OCI-LY1 (cell line): ENCODE data around the gene NAA20.

ENCODE experiments used
- EZH2 ChIP-seq: fragments of 200-600 bp; sonication (generic), shearing (Covaris generic); IDR thresholded peaks from 2 replicates; pipeline ENCODE4 v1.8.0; 2017; ENCODE audit warnings: borderline replicate concordance, mixed run types, mild to moderate bottlenecking, antibody characterized with exemption, low read length, moderate library complexity, mixed read lengths
- TF ChIP-seq, protein P1 (sequence below): fragments of 200-600 bp; sonication (generic), shearing (Covaris generic); IDR thresholded peaks from 2 replicates; pipeline ENCODE4 v1.5.1; 2017; ENCODE audit warnings: mild to moderate bottlenecking, antibody characterized with exemption, low read length, moderate library complexity, mixed read lengths

DNA sequence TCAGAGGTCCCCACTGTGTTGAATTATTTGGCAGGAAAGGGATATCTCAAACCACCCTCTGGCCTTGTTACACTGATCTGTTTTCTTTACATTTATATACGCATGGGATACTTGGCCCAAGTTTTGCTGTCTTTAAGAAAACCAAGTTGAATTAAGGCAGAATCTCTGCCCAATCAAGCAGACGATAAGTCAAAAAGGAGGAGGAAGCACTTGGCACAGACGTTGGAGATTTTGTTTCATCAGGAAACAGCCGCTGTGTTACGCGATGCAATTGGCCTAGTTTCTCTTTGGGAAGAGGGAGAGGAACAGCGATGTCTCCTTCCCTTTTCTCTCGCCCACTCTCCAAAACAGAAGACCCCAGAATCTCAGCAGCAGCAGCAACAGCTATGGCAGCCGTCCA is 20.2 kb upstream of the NAA20 start:
- TF ChIP-seq, protein P1, sequence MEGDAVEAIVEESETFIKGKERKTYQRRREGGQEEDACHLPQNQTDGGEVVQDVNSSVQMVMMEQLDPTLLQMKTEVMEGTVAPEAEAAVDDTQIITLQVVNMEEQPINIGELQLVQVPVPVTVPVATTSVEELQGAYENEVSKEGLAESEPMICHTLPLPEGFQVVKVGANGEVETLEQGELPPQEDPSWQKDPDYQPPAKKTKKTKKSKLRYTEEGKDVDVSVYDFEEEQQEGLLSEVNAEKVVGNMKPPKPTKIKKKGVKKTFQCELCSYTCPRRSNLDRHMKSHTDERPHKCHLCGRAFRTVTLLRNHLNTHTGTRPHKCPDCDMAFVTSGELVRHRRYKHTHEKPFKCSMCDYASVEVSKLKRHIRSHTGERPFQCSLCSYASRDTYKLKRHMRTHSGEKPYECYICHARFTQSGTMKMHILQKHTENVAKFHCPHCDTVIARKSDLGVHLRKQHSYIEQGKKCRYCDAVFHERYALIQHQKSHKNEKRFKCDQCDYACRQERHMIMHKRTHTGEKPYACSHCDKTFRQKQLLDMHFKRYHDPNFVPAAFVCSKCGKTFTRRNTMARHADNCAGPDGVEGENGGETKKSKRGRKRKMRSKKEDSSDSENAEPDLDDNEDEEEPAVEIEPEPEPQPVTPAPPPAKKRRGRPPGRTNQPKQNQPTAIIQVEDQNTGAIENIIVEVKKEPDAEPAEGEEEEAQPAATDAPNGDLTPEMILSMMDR, result no peak
- TF ChIP-seq EZH2, result no peak
